Activated T-helper 1 cell treated with anti-CD3 and anti-CD28 coated beads, Interleukin-12 subunit alpha, Interleukin-12 subunit beta, Interleukin-2, Interleukin-4 antibody, amounts not matched to agents 30 ng/mL and 10 ng/mL and 1 ng/mL, durations not matched to agents 14 hours and 24 hours and 36 hours (primary cell): ENCODE measurements around the gene JPT2. TPM values are rescaled to one million over a fixed set of nuclear protein-coding genes. Genes with fewer than 3 reads are reported as not detected.
"Not testable (repeated sequence)": the region's sequence is repeated elsewhere in the genome, so short reads cannot be mapped to it uniquely, and the experiment has no call there.

Source experiments
- DNase-seq: peaks from one replicate; pipeline ENCODE4 v3.0.0; 2021; ENCODE audit warnings: low spot score
- H3K27ac Mint-ChIP-seq: one replicate; pipeline ENCODE4 v1.8.0; 2021; ENCODE audit warnings: mild to moderate bottlenecking, mixed read lengths
- H3K27me3 Mint-ChIP-seq: one replicate; pipeline ENCODE4 v1.8.0; 2022; ENCODE audit warnings: mild to moderate bottlenecking, moderate library complexity, mixed read lengths; ENCODE audit not compliant: insufficient read depth
- H3K36me3 Mint-ChIP-seq: one replicate; pipeline ENCODE4 v1.8.0; 2021; ENCODE audit warnings: low read depth, mixed read lengths
- H3K4me1 Mint-ChIP-seq: one replicate; pipeline ENCODE4 v1.8.0; 2021; ENCODE audit warnings: low read depth, mixed read lengths
- H3K4me3 Mint-ChIP-seq: one replicate; pipeline ENCODE4 v1.8.0; 2021; ENCODE audit warnings: mild to moderate bottlenecking, moderate library complexity, mixed read lengths
- H3K9me3 Mint-ChIP-seq: one replicate; pipeline ENCODE4 v1.8.0; 2021; ENCODE audit warnings: mixed read lengths
- intact Hi-C: fragments of 100-400 bp; cut with micrococcal nuclease; formaldehyde crosslinking; loops from one replicate; pipeline ENCODE4 v1.15.1; 2024
- total RNA-seq: library from RNA; stranded (reverse); gene quantifications from 2 replicates; pipeline ENCODE4 v1.2.3, GENCODE V29; 2022

The JPT2 gene
- total RNA-seq, 1 donor from 2014 or later = 106 TPM

- H3K36me3 Mint-ChIP-seq = peaks cover 16% of the 10 kb centered on the region
- peak overlapping the region; percentile 86 for H3K27ac Mint-ChIP-seq
- peaks cover 28% of the 10 kb centered on the region for H3K4me1 Mint-ChIP-seq
- H3K4me3 Mint-ChIP-seq = peak overlapping the region; percentile 91
- peak; percentile 5 for DNase-seq
- H3K27me3 Mint-ChIP-seq = no peaks in the 10 kb centered on the region
- intact Hi-C loops = loop anchor here (5.0 to 10.0 kb wide), 2 partner anchors 65 to 292 kb away; partner anchors contain the start of genes EME2, MRPS34, NME3 and UNKL
- no peaks in the 10 kb centered on the region for H3K9me3 Mint-ChIP-seq
These were observed 29.2 kb downstream of the JPT2 start for GRCh38 chr16:1707193-1707790.

GRCh38 chr16:1708083-1708767, 30.1 kb downstream of the JPT2 start:
- H3K27ac Mint-ChIP-seq = peak overlapping the region; percentile 50
- no peak for DNase-seq
- intact Hi-C loops = loop anchor here (5.0 to 10.0 kb wide), 2 partner anchors 64 to 293 kb away; partner anchors contain the start of genes EME2, MRPS34, NME3 and UNKL
- H3K27me3 Mint-ChIP-seq = no peaks in the 10 kb centered on the region
- no peaks in the 10 kb centered on the region for H3K9me3 Mint-ChIP-seq
- H3K36me3 Mint-ChIP-seq = peaks cover 9% of the 10 kb centered on the region
- peak overlapping the region; percentile 91 for H3K4me3 Mint-ChIP-seq
- peaks cover 28% of the 10 kb centered on the region for H3K4me1 Mint-ChIP-seq

- Mint-ChIP-seq H3K36me3 (peaks cover 4% of the 10 kb centered on the region), H3K4me3 (no peak overlapping the region), H3K4me1 (peaks cover 28% of the 10 kb centered on the region), H3K9me3 (no peaks in the 10 kb centered on the region), H3K27me3 (no peaks in the 10 kb centered on the region), H3K27ac (no peak overlapping the region)
- no peak for DNase-seq
- intact Hi-C loops = loop anchor here (5.0 to 10.0 kb wide), 2 partner anchors 64 to 294 kb away; partner anchors contain the start of genes EME2, MRPS34, NME3 and UNKL
These were observed 30.7 kb downstream of the JPT2 start for GRCh38 chr16:1708768-1709180.

- intact Hi-C loops = loop anchor here (5.0 to 10.0 kb wide), 2 partner anchors 63 to 295 kb away; partner anchors contain the start of genes EME2, MRPS34, NME3 and UNKL
- H3K27ac Mint-ChIP-seq = no peak overlapping the region
- H3K4me3 Mint-ChIP-seq = no peak overlapping the region
- no peak for DNase-seq
- H3K27me3 Mint-ChIP-seq = no peaks in the 10 kb centered on the region
- peaks cover 2% of the 10 kb centered on the region for H3K36me3 Mint-ChIP-seq
- H3K4me1 Mint-ChIP-seq = peaks cover 25% of the 10 kb centered on the region
- H3K9me3 Mint-ChIP-seq = no peaks in the 10 kb centered on the region
These were observed 31.3 kb downstream of the JPT2 start for GRCh38 chr16:1709356-1709755.

- intact Hi-C loops = no loop called here
- Mint-ChIP-seq H3K27me3 (no peaks in the 10 kb centered on the region), H3K36me3 (peaks cover 4% of the 10 kb centered on the region)
These were observed 32.9 kb downstream of the JPT2 start for GRCh38 chr16:1710811-1711507.

GRCh38 chr16:1712791-1713261, 34.7 kb downstream of the JPT2 start:
- no peaks in the 10 kb centered on the region for H3K9me3 Mint-ChIP-seq
- H3K4me3 Mint-ChIP-seq = no peak overlapping the region
- intact Hi-C loops = no loop called here
- H3K36me3 Mint-ChIP-seq = peaks cover 4% of the 10 kb centered on the region
- no peaks in the 10 kb centered on the region for H3K27me3 Mint-ChIP-seq
- peaks cover 4% of the 10 kb centered on the region for H3K4me1 Mint-ChIP-seq
- no peak for DNase-seq
- no peak overlapping the region for H3K27ac Mint-ChIP-seq

More at GRCh38 chr16:1710811-1711507, 32.9 kb downstream of the JPT2 start:
- DNase-seq = no peak
- Mint-ChIP-seq H3K27ac (no peak overlapping the region), H3K4me1 (peaks cover 15% of the 10 kb centered on the region), H3K9me3 (no peaks in the 10 kb centered on the region), H3K4me3 (no peak overlapping the region)

- Mint-ChIP-seq H3K27ac (no peak overlapping the region), H3K36me3 (peaks cover 4% of the 10 kb centered on the region), H3K4me1 (no peaks in the 10 kb centered on the region), H3K27me3 (no peaks in the 10 kb centered on the region), H3K9me3 (no peaks in the 10 kb centered on the region), H3K4me3 (no peak overlapping the region)
- intact Hi-C loops = no loop called here
- no peak for DNase-seq
These were observed 35.3 kb downstream of the JPT2 start for GRCh38 chr16:1713331-1713730.

GRCh38 chr16:1713933-1714332, 35.9 kb downstream of the JPT2 start:
- H3K27me3 Mint-ChIP-seq = no peaks in the 10 kb centered on the region
- H3K27ac Mint-ChIP-seq = no peak overlapping the region
- intact Hi-C loops = no loop called here
- no peak overlapping the region for H3K4me3 Mint-ChIP-seq
- DNase-seq = no peak
- peaks cover 4% of the 10 kb centered on the region for H3K36me3 Mint-ChIP-seq
- peaks cover 2% of the 10 kb centered on the region for H3K4me1 Mint-ChIP-seq
- no peaks in the 10 kb centered on the region for H3K9me3 Mint-ChIP-seq

- no peak for DNase-seq
- Mint-ChIP-seq H3K4me3 (no peak overlapping the region), H3K9me3 (no peaks in the 10 kb centered on the region), H3K27ac (no peak overlapping the region), H3K4me1 (peaks cover 11% of the 10 kb centered on the region), H3K27me3 (no peaks in the 10 kb centered on the region), H3K36me3 (peaks cover 6% of the 10 kb centered on the region)
- intact Hi-C loops = no loop called here
These were observed 37.1 kb downstream of the JPT2 start for GRCh38 chr16:1715220-1715619.

- DNase-seq, H3K27me3 Mint-ChIP-seq, H3K9me3 Mint-ChIP-seq, H3K4me3 Mint-ChIP-seq, H3K36me3 Mint-ChIP-seq, intact Hi-C loops, H3K27ac Mint-ChIP-seq: not testable (repeated sequence)
- peaks cover 24% of the 10 kb centered on the region for H3K4me1 Mint-ChIP-seq
These were observed 40.2 kb downstream of the JPT2 start for GRCh38 chr16:1718236-1718635.

GRCh38 chr16:1719559-1720229, 41.6 kb downstream of the JPT2 start:
- DNase-seq, H3K27ac Mint-ChIP-seq, H3K27me3 Mint-ChIP-seq, H3K4me3 Mint-ChIP-seq, H3K9me3 Mint-ChIP-seq, intact Hi-C loops, H3K36me3 Mint-ChIP-seq: not testable (repeated sequence)
- peaks cover 30% of the 10 kb centered on the region for H3K4me1 Mint-ChIP-seq

- Mint-ChIP-seq H3K9me3 (no peaks in the 10 kb centered on the region), H3K4me3 (no peak overlapping the region), H3K27me3 (no peaks in the 10 kb centered on the region), H3K27ac (no peak overlapping the region), H3K36me3 (peaks cover 4% of the 10 kb centered on the region), H3K4me1 (peaks cover 30% of the 10 kb centered on the region)
- no peak for DNase-seq
- intact Hi-C loops = no loop called here
These were observed 43.3 kb downstream of the JPT2 start for GRCh38 chr16:1721372-1721771.
